Stimulated activated naive CD8-positive, alpha-beta T cell treated with anti-CD3 and anti-CD28 coated beads, Interleukin-15, Interleukin-2, amounts not matched to agents 100 ng/mL and 50 ng/mL, for 24 hours (primary cell): ENCODE data around the gene FTH1.
"Not testable (repeated sequence)": the region's sequence is repeated elsewhere in the genome, so short reads cannot be mapped to it uniquely, and the experiment has no call there.

Experiments used
- H3K27ac Mint-ChIP-seq: one replicate; pipeline ENCODE4 v1.8.0; 2021; ENCODE audit warnings: mild to moderate bottlenecking, mixed read lengths
- H3K27me3 Mint-ChIP-seq: one replicate; pipeline ENCODE4 v1.8.0; 2021; ENCODE audit warnings: mixed read lengths
- H3K36me3 Mint-ChIP-seq: one replicate; pipeline ENCODE4 v1.8.0; 2021; ENCODE audit warnings: low read depth, mixed read lengths
- H3K4me1 Mint-ChIP-seq: one replicate; pipeline ENCODE4 v1.8.0; 2021; ENCODE audit warnings: low read depth, mixed read lengths
- H3K4me3 Mint-ChIP-seq: one replicate; pipeline ENCODE4 v1.8.0; 2021; ENCODE audit warnings: mild to moderate bottlenecking, mixed read lengths
- H3K9me3 Mint-ChIP-seq: one replicate; pipeline ENCODE4 v1.8.0; 2021; ENCODE audit warnings: mixed read lengths

FTH1 gene

DNA sequence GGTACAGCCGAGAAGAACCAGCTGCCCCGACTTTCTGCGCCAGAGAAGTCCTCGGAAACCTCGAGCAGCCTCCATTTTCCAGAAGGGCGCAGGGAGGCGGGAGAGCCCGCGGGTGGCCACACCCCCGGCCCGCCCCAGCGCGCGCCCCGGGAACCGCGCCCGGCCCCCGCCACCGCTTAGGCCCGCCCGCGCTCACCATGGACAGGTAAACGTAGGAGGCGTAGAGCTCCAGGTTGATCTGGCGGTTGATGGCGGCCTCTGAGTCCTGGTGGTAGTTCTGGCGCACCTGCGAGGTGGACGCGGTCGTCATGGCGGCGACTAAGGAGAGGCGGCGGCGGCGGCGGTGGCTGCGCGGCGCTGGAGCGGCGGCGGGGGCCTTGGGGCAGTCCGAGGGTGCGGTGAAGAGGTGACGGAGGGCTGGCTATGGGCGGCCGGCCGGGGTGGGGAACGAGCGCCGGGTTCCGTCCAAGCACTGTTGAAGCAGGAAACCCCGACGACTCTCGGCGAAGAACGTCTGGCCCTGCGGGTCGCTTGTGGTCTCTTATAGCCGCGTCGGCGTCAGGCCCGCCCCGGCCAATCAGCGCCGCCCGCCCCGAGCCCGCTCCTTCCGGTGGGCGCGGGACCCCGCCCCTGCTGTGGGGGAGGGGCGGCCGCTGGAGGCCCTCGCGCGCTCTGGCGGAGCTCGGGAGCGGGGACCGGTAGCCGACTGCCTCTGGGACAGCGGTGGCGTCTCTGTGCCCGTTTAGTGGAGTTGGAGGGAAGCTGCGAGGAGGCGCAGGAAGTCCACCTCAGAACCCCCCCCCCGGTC lies at the start of gene FTH1:
FTH1 (minus strand) TSS at position 519 of the 808 bp plus-strand sequence; CDS start at position 310, 209 bp downstream.
- Mint-ChIP-seq H3K36me3 (peaks cover 32% of the 10 kb centered on the region), H3K27me3 (no peaks in the 10 kb centered on the region), H3K27ac (peak within 1 kb of the TSS; percentile 86), H3K4me3 (peak within 1 kb of the TSS; percentile 91), H3K9me3 (no peaks in the 10 kb centered on the region), H3K4me1 (peaks cover 68% of the 10 kb centered on the region)

- peaks cover 3% of the 10 kb centered on the region for H3K27me3 Mint-ChIP-seq
- H3K27ac Mint-ChIP-seq: no peak overlapping the region
- no peaks in the 10 kb centered on the region for H3K36me3 Mint-ChIP-seq
- no peaks in the 10 kb centered on the region for H3K9me3 Mint-ChIP-seq
- H3K4me3 Mint-ChIP-seq: no peak overlapping the region
- peaks cover 5% of the 10 kb centered on the region for H3K4me1 Mint-ChIP-seq
Observed at GRCh38 chr11:62015615-62016014, 48.2 kb upstream of the FTH1 start.

DNA sequence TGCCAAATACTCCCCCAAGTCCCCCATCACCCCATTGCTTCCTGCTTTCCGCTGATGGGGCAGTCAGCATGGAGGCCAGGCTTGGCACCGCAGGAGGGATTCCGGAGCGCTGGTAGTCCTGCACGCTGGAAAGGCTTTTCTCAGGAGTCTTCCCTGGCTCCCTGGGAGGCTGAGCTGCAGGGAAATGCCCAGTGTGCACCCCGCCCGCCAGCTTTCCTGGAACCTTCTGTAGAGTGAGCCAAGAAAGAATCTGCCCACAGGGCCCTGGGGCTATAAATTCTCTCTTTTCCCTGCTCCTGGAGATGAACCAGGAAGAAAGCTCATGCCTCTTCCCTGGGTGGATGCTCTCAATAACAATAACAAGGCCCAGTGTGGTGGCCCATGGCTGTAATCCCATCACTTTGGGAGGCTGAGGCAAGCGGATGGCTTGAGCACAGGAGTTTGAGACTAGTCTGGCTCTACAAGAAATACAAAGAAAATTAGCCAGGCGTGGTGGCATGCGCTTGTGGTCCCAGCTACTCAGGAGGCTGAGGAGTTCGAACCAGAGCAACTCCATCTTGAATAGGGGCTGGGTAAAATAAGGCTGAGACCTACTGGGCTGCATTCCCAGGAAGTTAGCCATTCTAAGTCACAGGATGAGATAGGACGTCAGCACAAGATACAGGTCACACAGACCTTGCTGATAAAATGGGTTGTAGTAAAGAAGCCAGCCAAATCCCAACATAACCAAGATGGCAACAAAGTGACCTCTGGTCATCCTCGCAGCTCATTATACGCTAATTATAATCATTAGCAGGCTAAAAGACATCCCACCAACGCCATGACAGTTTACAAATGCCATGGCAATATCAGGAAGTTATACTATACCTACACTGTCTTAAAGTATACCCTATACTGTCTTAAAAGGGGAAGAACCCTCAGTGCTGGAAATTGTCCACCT lies 46.4 kb upstream of the FTH1 start:
- peaks cover 3% of the 10 kb centered on the region for H3K27me3 Mint-ChIP-seq
- no peaks in the 10 kb centered on the region for H3K36me3 Mint-ChIP-seq
- H3K4me1 Mint-ChIP-seq: no peaks in the 10 kb centered on the region
- H3K4me3 Mint-ChIP-seq: no peak overlapping the region
- no peaks in the 10 kb centered on the region for H3K9me3 Mint-ChIP-seq
- no peak overlapping the region for H3K27ac Mint-ChIP-seq

- H3K27me3 Mint-ChIP-seq: peaks cover 3% of the 10 kb centered on the region
- no peaks in the 10 kb centered on the region for H3K9me3 Mint-ChIP-seq
- no peak overlapping the region for H3K27ac Mint-ChIP-seq
- no peaks in the 10 kb centered on the region for H3K36me3 Mint-ChIP-seq
- H3K4me3 Mint-ChIP-seq: no peak overlapping the region
- no peaks in the 10 kb centered on the region for H3K4me1 Mint-ChIP-seq
Observed at GRCh38 chr11:62012832-62013461, 45.5 kb upstream of the FTH1 start.

GRCh38 chr11:62012451-62012831 lies 45.0 kb upstream of the FTH1 start:
- no peak overlapping the region for H3K27ac Mint-ChIP-seq
- no peaks in the 10 kb centered on the region for H3K36me3 Mint-ChIP-seq
- H3K27me3 Mint-ChIP-seq: peaks cover 3% of the 10 kb centered on the region
- no peaks in the 10 kb centered on the region for H3K9me3 Mint-ChIP-seq
- no peak overlapping the region for H3K4me3 Mint-ChIP-seq
- no peaks in the 10 kb centered on the region for H3K4me1 Mint-ChIP-seq

DNA sequence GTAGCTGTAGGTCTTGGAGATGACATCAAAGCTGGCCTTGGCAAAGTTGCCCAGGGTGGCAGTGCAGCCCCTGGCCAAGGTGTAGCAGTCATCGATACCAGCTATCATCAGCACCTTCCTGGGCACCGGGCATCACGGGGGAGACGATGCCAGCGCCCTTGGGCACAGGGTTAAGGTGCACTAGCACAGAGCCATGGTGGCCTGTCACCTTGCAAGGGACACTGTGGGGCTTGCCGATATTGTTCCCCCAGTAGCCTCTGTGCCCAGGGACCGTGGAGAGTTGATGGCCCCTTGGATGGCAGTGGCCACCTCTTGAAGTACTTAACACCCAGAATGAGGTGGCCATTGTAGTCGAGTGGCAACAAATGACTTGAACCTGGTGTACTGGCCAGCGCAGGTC lies 44.4 kb upstream of the FTH1 start:
- no peak overlapping the region for H3K27ac Mint-ChIP-seq
- no peak overlapping the region for H3K4me3 Mint-ChIP-seq
- H3K4me1 Mint-ChIP-seq: no peaks in the 10 kb centered on the region
- H3K36me3 Mint-ChIP-seq: no peaks in the 10 kb centered on the region
- H3K27me3 Mint-ChIP-seq: peaks cover 3% of the 10 kb centered on the region
- H3K9me3 Mint-ChIP-seq: no peaks in the 10 kb centered on the region

GRCh38 chr11:62010935-62011528 lies 43.6 kb upstream of the FTH1 start:
- Mint-ChIP-seq H3K36me3 (no peaks in the 10 kb centered on the region), H3K27me3 (peaks cover 3% of the 10 kb centered on the region), H3K9me3 (no peaks in the 10 kb centered on the region), H3K4me1 (no peaks in the 10 kb centered on the region), H3K4me3 (no peak overlapping the region), H3K27ac (no peak overlapping the region)

- no peaks in the 10 kb centered on the region for H3K4me1 Mint-ChIP-seq
- H3K36me3 Mint-ChIP-seq: no peaks in the 10 kb centered on the region
- H3K4me3 Mint-ChIP-seq: no peak overlapping the region
- H3K9me3 Mint-ChIP-seq: no peaks in the 10 kb centered on the region
- peaks cover 9% of the 10 kb centered on the region for H3K27me3 Mint-ChIP-seq
- H3K27ac Mint-ChIP-seq: no peak overlapping the region
Observed at GRCh38 chr11:62008193-62008592, 40.8 kb upstream of the FTH1 start.

- Mint-ChIP-seq H3K36me3 (peaks cover 2% of the 10 kb centered on the region), H3K9me3 (peaks cover 2% of the 10 kb centered on the region), H3K4me1 (no peaks in the 10 kb centered on the region), H3K4me3 (no peak overlapping the region), H3K27me3 (peaks cover 6% of the 10 kb centered on the region), H3K27ac (no peak overlapping the region)
Observed at GRCh38 chr11:62004473-62004872, 37.0 kb upstream of the FTH1 start.

DNA sequence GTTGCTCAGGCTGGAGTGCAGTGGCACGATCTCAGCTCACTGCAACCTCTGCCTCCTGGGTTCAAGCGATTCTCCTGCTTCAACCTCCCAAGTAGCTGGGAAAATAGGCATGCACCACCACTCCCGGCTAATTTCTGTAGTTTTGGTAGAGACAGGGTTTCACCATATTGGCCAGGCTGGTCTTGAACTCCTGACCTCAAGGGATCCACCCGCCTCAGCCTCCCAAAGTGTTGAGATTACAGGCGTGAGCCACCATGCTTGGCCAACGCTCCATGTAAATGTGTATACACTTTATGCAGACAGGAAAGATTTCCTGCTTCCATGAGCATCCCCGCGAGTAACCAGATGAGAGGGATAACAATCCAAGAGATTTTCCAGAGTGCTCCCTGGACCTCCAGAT lies 34.8 kb upstream of the FTH1 start:
- H3K9me3 Mint-ChIP-seq: peaks cover 12% of the 10 kb centered on the region
- not testable (repeated sequence) for H3K4me1 Mint-ChIP-seq, H3K4me3 Mint-ChIP-seq, H3K27ac Mint-ChIP-seq, H3K27me3 Mint-ChIP-seq
- H3K36me3 Mint-ChIP-seq: peaks cover 14% of the 10 kb centered on the region

GRCh38 chr11:62001450-62002191 lies 34.2 kb upstream of the FTH1 start:
- Mint-ChIP-seq H3K27me3 (peaks cover 6% of the 10 kb centered on the region), H3K4me3 (no peak overlapping the region), H3K4me1 (no peaks in the 10 kb centered on the region), H3K9me3 (peaks cover 12% of the 10 kb centered on the region), H3K27ac (no peak overlapping the region), H3K36me3 (peaks cover 14% of the 10 kb centered on the region)

DNA sequence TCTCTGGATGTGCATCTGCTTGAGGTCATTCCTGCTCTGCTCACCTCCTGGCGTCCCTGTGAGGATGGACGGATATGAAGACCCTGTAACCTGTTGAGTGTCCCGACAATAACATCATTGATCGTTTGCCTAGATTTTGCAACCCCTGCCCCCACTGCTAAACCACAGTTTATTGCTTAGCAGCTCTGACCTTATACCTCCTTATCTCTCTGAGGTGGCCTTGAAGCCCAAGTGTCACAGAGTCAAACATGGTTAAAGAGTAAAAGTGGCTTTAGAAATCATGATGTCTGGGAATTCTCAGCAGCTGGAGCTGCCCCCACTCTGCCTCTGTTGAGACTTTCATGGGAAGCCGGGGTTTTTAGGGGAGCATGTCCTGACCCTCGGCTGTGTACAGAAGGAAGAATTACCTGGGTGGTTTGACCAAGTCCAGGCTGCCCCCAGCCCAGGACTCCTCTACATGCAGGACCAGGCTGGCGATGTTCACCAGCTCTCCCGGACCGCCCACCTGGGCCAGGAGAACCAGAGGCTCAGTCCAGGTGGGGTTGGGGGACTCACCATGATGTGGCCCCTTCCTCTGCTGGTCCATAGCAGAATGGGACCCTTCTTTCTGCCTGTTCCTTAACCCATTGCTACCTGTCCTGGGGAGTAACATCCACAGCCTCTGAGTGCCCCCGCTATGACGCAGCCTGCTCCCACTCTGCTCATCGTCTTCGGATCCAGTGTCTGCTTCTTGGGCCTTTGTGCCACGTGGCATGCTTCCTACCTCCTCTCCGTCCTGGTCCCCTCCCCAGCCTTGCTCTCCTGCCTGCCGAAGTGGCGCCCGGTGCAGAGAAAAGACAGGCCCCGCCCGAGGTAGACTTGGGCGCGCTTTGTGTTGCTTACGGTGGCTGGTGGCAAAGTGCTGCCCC lies 33.4 kb upstream of the FTH1 start:
- Mint-ChIP-seq H3K27ac (no peak overlapping the region), H3K36me3 (peaks cover 14% of the 10 kb centered on the region), H3K9me3 (peaks cover 12% of the 10 kb centered on the region), H3K27me3 (peaks cover 6% of the 10 kb centered on the region), H3K4me1 (no peaks in the 10 kb centered on the region), H3K4me3 (no peak overlapping the region)

GRCh38 chr11:61999141-61999975 lies 31.9 kb upstream of the FTH1 start:
- Mint-ChIP-seq H3K4me1 (no peaks in the 10 kb centered on the region), H3K27me3 (no peaks in the 10 kb centered on the region), H3K36me3 (peaks cover 14% of the 10 kb centered on the region), H3K4me3 (no peak overlapping the region), H3K27ac (no peak overlapping the region), H3K9me3 (peaks cover 12% of the 10 kb centered on the region)
